NOMO-1 treated with dmso at 0.1 percent for 144 hours (cell line): ENCODE data around the gene ADAMTS2.

Experiments used
- DNase-seq: peaks from one replicate; lab custom pipeline; 2025; ENCODE audit not compliant: unreplicated experiment; lab: John Stamatoyannopoulos, UW

The ADAMTS2 gene

GRCh38 chr5:179237770-179238627 lies 107.3 kb downstream of the ADAMTS2 start:
- no peak for DNase-seq

- DNase-seq: no peak
These were observed 109.6 kb downstream of the ADAMTS2 start for GRCh38 chr5:179235416-179236400.

GRCh38 chr5:179234563-179235135 lies 110.6 kb downstream of the ADAMTS2 start:
- DNase-seq: no peak

GRCh38 chr5:179233909-179234562 lies 111.2 kb downstream of the ADAMTS2 start:
- no peak for DNase-seq

- DNase-seq: no peak
These were observed 113.0 kb downstream of the ADAMTS2 start for GRCh38 chr5:179232091-179232735.

- DNase-seq: no peak
These were observed 114.0 kb downstream of the ADAMTS2 start for GRCh38 chr5:179231309-179231708.

- no peak for DNase-seq
These were observed 115.2 kb downstream of the ADAMTS2 start for GRCh38 chr5:179230061-179230461.

GRCh38 chr5:179229331-179229831 lies 115.9 kb downstream of the ADAMTS2 start:
- DNase-seq: no peak

GRCh38 chr5:179228341-179229121 lies 116.7 kb downstream of the ADAMTS2 start:
- DNase-seq: no peak

GRCh38 chr5:179227580-179228311 lies 117.5 kb downstream of the ADAMTS2 start:
- no peak for DNase-seq

- no peak for DNase-seq
These were observed 118.1 kb downstream of the ADAMTS2 start for GRCh38 chr5:179227229-179227579.

GRCh38 chr5:179226696-179227095 lies 118.6 kb downstream of the ADAMTS2 start:
- DNase-seq: no peak

- no peak for DNase-seq
These were observed 119.9 kb downstream of the ADAMTS2 start for GRCh38 chr5:179225387-179225786.

- DNase-seq: no peak
These were observed 120.5 kb downstream of the ADAMTS2 start for GRCh38 chr5:179224741-179225140.

- no peak for DNase-seq
These were observed 121.3 kb downstream of the ADAMTS2 start for GRCh38 chr5:179223961-179224360.

GRCh38 chr5:179223528-179223927 lies 121.7 kb downstream of the ADAMTS2 start:
- no peak for DNase-seq

- no peak for DNase-seq
These were observed 122.8 kb downstream of the ADAMTS2 start for GRCh38 chr5:179222246-179223017.

GRCh38 chr5:179221877-179222220 lies 123.4 kb downstream of the ADAMTS2 start:
- DNase-seq: no peak
